SK-N-SH treated with all-trans-retinoic acid at 6 μM for 48 hours (cell line): ENCODE data around the gene FYTTD1.

ENCODE experiments used
- BACH2 ChIP-seq: fragments of 250-450 bp; sonication (Bioruptor Pico); IDR thresholded peaks from 2 replicates; pipeline ENCODE4 v1.9.0; 2021; ENCODE audit warnings: mild to moderate bottlenecking, borderline replicate concordance
- CSDC2 ChIP-seq: fragments of 250-450 bp; sonication (Bioruptor Pico); IDR thresholded peaks from 2 replicates; pipeline ENCODE4 v1.5.0; 2020; ENCODE audit warnings: mild to moderate bottlenecking, moderate library complexity
- PATZ1 ChIP-seq: fragments of 250-450 bp; sonication (Bioruptor Pico); IDR thresholded peaks from 2 replicates; pipeline ENCODE4 v1.8.0; 2020; ENCODE audit warnings: mild to moderate bottlenecking, moderate library complexity, borderline replicate concordance
- SNAI2 ChIP-seq: fragments of 250-450 bp; sonication (Bioruptor Pico); IDR thresholded peaks from 2 replicates; pipeline ENCODE4 v1.5.0; 2020; ENCODE audit warnings: mild to moderate bottlenecking, moderate library complexity
- TSHZ2 ChIP-seq: fragments of 250-450 bp; sonication (Bioruptor Pico); IDR thresholded peaks from 2 replicates; pipeline ENCODE4 v1.5.0; 2020; ENCODE audit warnings: mild to moderate bottlenecking, moderate library complexity
- ZC3H10 ChIP-seq: fragments of 250-450 bp; sonication (Bioruptor Pico); IDR thresholded peaks from 2 replicates; pipeline ENCODE4 v1.5.1; 2021; ENCODE audit warnings: mild to moderate bottlenecking, moderate library complexity
- ZFP3 ChIP-seq: fragments of 250-450 bp; sonication (Bioruptor Pico); IDR thresholded peaks from 2 replicates; pipeline ENCODE4 v1.5.0; 2020; ENCODE audit warnings: mild to moderate bottlenecking, moderate library complexity

- no peak for TF ChIP-seq ZFP3 (CRISPR knock-in tag)
- no peak for TF ChIP-seq TSHZ2
- no peak for TF ChIP-seq ZC3H10 (CRISPR knock-in tag)
- no peak for TF ChIP-seq BACH2 (CRISPR knock-in tag)
- no peak for TF ChIP-seq CSDC2 (CRISPR knock-in tag)
- no peak for TF ChIP-seq SNAI2
- TF ChIP-seq PATZ1: no peak
These were observed 6.9 kb upstream of the FYTTD1 start for GRCh38 chr3:197742787-197743186.
